ENCODE measurements around the gene DMD. TPM values are rescaled to one million over a fixed set of nuclear protein-coding genes. Genes with fewer than 3 reads are reported as not detected.

The DMD gene
- polyA plus RNA-seq, 1 donor from 2014 or later: 21.6 TPM

- Histone ChIP-seq H3K9me3 (ENCODE audit: low read length) (no peaks in the 10 kb centered on the region), H3K9me2 (ENCODE audit: insufficient read depth, low read length) (no peaks in the 10 kb centered on the region), H3K9ac (ENCODE audit: low read length) (no peak overlapping the region), H3K27me3 (ENCODE audit: insufficient read depth, low read depth, low read length) (no peaks in the 10 kb centered on the region), H2AFZ (ENCODE audit: low read depth, low read length) (no peak overlapping the region), H3K79me2 (replicated peaks; ENCODE audit: insufficient read depth, low read length) (no peaks in the 10 kb centered on the region), H3F3A (ENCODE audit: insufficient read depth, low read length, poor library complexity, severe bottlenecking) (no peaks in the 10 kb centered on the region), H3K27ac (ENCODE audit: low read length) (no peak overlapping the region), H3K4me2 (ENCODE audit: low read length) (no peak overlapping the region), H3K36me3 (ENCODE audit: insufficient read depth, low read length) (no peaks in the 10 kb centered on the region), H4K20me1 (ENCODE audit: insufficient read depth) (no peaks in the 10 kb centered on the region), H3K4me3 (ENCODE audit: low read length) (no peak overlapping the region)
- TF ChIP-seq POLR2AphosphoS5 (IDR thresholded peaks at IDR 0.05): no peak
- TF ChIP-seq SMC3 (conservative IDR thresholded peaks at IDR 0.05; ENCODE audit: poor library complexity): no peak
- no peak for TF ChIP-seq TAF1 (IDR thresholded peaks at IDR 0.05; ENCODE audit: low read depth)
- no peak for TF ChIP-seq MXI1 (conservative IDR thresholded peaks at IDR 0.05; ENCODE audit: poor library complexity, severe bottlenecking)
- no peak for TF ChIP-seq REST (IDR thresholded peaks at IDR 0.05; ENCODE audit: borderline replicate concordance)
- no peak for TF ChIP-seq RAD21 (conservative IDR thresholded peaks at IDR 0.05)
- TF ChIP-seq EZH2 (IDR thresholded peaks at IDR 0.05; ENCODE audit: borderline replicate concordance, insufficient read depth, low read length, poor library complexity, severe bottlenecking): no peak
- TF ChIP-seq CTCF (IDR thresholded peaks at IDR 0.05; ENCODE audit: poor library complexity, severe bottlenecking): no peak
- TF ChIP-seq EP300 (conservative IDR thresholded peaks at IDR 0.05; ENCODE audit: poor library complexity, severe bottlenecking): no peak
Measured at GRCh38 chrX:31820430-31821210, 1390.7 kb downstream of the DMD start.

- Histone ChIP-seq H3K27me3 (ENCODE audit: insufficient read depth, low read depth, low read length) (no peaks in the 10 kb centered on the region), H3K79me2 (replicated peaks; ENCODE audit: insufficient read depth, low read length) (no peaks in the 10 kb centered on the region), H3K36me3 (ENCODE audit: insufficient read depth, low read length) (no peaks in the 10 kb centered on the region), H3K9me2 (ENCODE audit: insufficient read depth, low read length) (no peaks in the 10 kb centered on the region), H3K9ac (ENCODE audit: low read length) (no peak overlapping the region), H3F3A (ENCODE audit: insufficient read depth, low read length, poor library complexity, severe bottlenecking) (no peaks in the 10 kb centered on the region), H2AFZ (ENCODE audit: low read depth, low read length) (no peak overlapping the region), H3K4me2 (ENCODE audit: low read length) (no peak overlapping the region), H3K4me3 (ENCODE audit: low read length) (no peak overlapping the region), H3K9me3 (ENCODE audit: low read length) (no peaks in the 10 kb centered on the region), H4K20me1 (ENCODE audit: insufficient read depth) (no peaks in the 10 kb centered on the region), H3K27ac (ENCODE audit: low read length) (no peak overlapping the region)
- TF ChIP-seq EZH2 (IDR thresholded peaks at IDR 0.05; ENCODE audit: borderline replicate concordance, insufficient read depth, low read length, poor library complexity, severe bottlenecking) (no peak), POLR2AphosphoS5 (IDR thresholded peaks at IDR 0.05) (no peak)
Measured at GRCh38 chrX:31819455-31819854, 1391.9 kb downstream of the DMD start.
